GM12801 (cell line): ENCODE results near the gene SPACA6.

Source experiments
- CTCF ChIP-seq: IDR thresholded peaks from one replicate; pipeline ENCODE4 v1.5.1; 2011; ENCODE audit warnings: control low read depth; ENCODE audit not compliant: insufficient read length; ENCODE audit errors: extremely low read depth

SPACA6 gene

GRCh38 chr19:51719251-51719988 is 26.3 kb downstream of the SPACA6 start:
- TF ChIP-seq CTCF: no peak

- TF ChIP-seq CTCF: no peak
These were observed 28.8 kb downstream of the SPACA6 start for GRCh38 chr19:51721905-51722304.

GRCh38 chr19:51722492-51722891 is 29.4 kb downstream of the SPACA6 start:
- TF ChIP-seq CTCF: no peak

- TF ChIP-seq CTCF: no peak
These were observed 31.4 kb downstream of the SPACA6 start for GRCh38 chr19:51724543-51724942.

- TF ChIP-seq CTCF: no peak
These were observed 32.9 kb downstream of the SPACA6 start for GRCh38 chr19:51726049-51726448.

GRCh38 chr19:51727349-51727880 is 34.3 kb downstream of the SPACA6 start:
- TF ChIP-seq CTCF: no peak

GRCh38 chr19:51729781-51730180 is 36.7 kb downstream of the SPACA6 start:
- no peak for TF ChIP-seq CTCF
